ENCODE measurements around the gene PISD. TPM values are rescaled to one million over a fixed set of nuclear protein-coding genes. Genes with fewer than 3 reads are reported as not detected.
A peak's percentile ranks its signal among the peaks of the same experiment; 100 is the strongest.
"Not testable (repeated sequence)": the region's sequence is repeated elsewhere in the genome, so short reads cannot be mapped to it uniquely, and the experiment has no call there.

PISD gene
- total RNA-seq, 1 donor from 2014 or later, result 47.3 TPM

GRCh38 chr22:31603081-31603525, 58.9 kb downstream of the PISD start:
- DNase-seq, result no peak

GRCh38 chr22:31602259-31602952, 59.6 kb downstream of the PISD start:
- ATAC-seq (peak; percentile 61 to 66), DNase-seq (no peak)
- H3K27me3 ChIP-seq (ENCODE audit: low read depth), result no peaks in the 10 kb centered on the region
- peak overlapping the region; percentile 58 for H3K27ac ChIP-seq
- TF ChIP-seq CTCF (IDR thresholded peaks at IDR 0.05), result no peak
- peaks cover 36% of the 10 kb centered on the region for H3K36me3 ChIP-seq
- no peaks in the 10 kb centered on the region for H3K4me1 ChIP-seq
- H3K4me3 ChIP-seq, result no peak overlapping the region
- intact Hi-C loops (cut with DNase I), result no loop called here
- no peaks in the 10 kb centered on the region for H3K9me3 ChIP-seq

More at GRCh38 chr22:31603081-31603525, 58.9 kb downstream of the PISD start:
- Histone ChIP-seq H3K4me1 (no peaks in the 10 kb centered on the region), H3K4me3 (no peak overlapping the region), H3K27me3 (ENCODE audit: low read depth) (no peaks in the 10 kb centered on the region), H3K27ac (peak overlapping the region; percentile 58), H3K36me3 (peaks cover 42% of the 10 kb centered on the region), H3K9me3 (no peaks in the 10 kb centered on the region)
- no peak for TF ChIP-seq CTCF (IDR thresholded peaks at IDR 0.05)
- intact Hi-C loops (cut with DNase I), result no loop called here
- no peak for ATAC-seq

DNA sequence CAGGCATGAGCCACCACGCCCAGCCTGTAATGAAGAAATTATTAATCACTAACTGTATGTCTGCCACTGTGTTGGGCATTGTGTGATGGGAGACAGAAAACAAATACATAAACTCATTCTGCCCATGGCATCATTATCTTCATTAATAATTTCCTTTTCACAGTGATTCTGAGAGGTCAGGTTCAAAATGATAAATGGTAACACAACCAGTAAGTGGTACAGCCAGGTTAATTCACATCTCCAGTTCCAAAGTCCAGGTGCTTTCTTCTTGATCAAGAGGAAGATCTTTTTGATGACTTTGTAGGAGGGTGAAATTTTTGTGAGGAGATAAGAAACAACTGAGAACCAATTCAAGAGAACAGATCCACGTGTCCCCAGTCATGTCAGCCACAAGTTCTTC, 66.7 kb downstream of the PISD start:
- H3K36me3 ChIP-seq, result no peaks in the 10 kb centered on the region
- intact Hi-C loops (cut with DNase I), result no loop called here
- ATAC-seq, result no peak
- no peak for DNase-seq
- H3K4me1 ChIP-seq, result no peaks in the 10 kb centered on the region
- H3K27me3 ChIP-seq (ENCODE audit: low read depth), result no peaks in the 10 kb centered on the region
- no peak for TF ChIP-seq CTCF (IDR thresholded peaks at IDR 0.05)
- H3K4me3 ChIP-seq, result no peak overlapping the region
- no peak overlapping the region for H3K27ac ChIP-seq
- no peaks in the 10 kb centered on the region for H3K9me3 ChIP-seq

GRCh38 chr22:31590161-31590560, 71.9 kb downstream of the PISD start:
- intact Hi-C loops (cut with DNase I); H3K4me3 ChIP-seq; H3K27me3 ChIP-seq (ENCODE audit: low read depth); ATAC-seq; H3K9me3 ChIP-seq; H3K27ac ChIP-seq; DNase-seq; H3K4me1 ChIP-seq: not testable (repeated sequence)
- H3K36me3 ChIP-seq, result peaks cover 37% of the 10 kb centered on the region

GRCh38 chr22:31588970-31589675, 72.9 kb downstream of the PISD start:
- H3K4me1 ChIP-seq, result peaks cover 13% of the 10 kb centered on the region
- DNase-seq, result no peak
- peaks cover 47% of the 10 kb centered on the region for H3K36me3 ChIP-seq
- no peaks in the 10 kb centered on the region for H3K27me3 ChIP-seq (ENCODE audit: low read depth)
- TF ChIP-seq CTCF (IDR thresholded peaks at IDR 0.05), result no peak
- intact Hi-C loops (cut with DNase I), result no loop called here
- no peak for ATAC-seq
- H3K4me3 ChIP-seq, result no peak overlapping the region
- no peaks in the 10 kb centered on the region for H3K9me3 ChIP-seq
- H3K27ac ChIP-seq, result no peak overlapping the region
